NCI-H2029 (cell line): ENCODE measurements around the gene THOC1.

Experiments
- DNase-seq: peaks from one replicate; lab custom pipeline; 2025; lab: John Stamatoyannopoulos, UW

THOC1 gene

GRCh38 chr18:215448-216010, 52.3 kb downstream of the THOC1 start:
- no peak for DNase-seq

GRCh38 chr18:213966-214365, 53.9 kb downstream of the THOC1 start:
- no peak for DNase-seq

GRCh38 chr18:213505-213904, 54.3 kb downstream of the THOC1 start:
- DNase-seq = no peak

- no peak for DNase-seq
Observed at GRCh38 chr18:212780-213179, 55.1 kb downstream of the THOC1 start.

- DNase-seq = no peak
Observed at GRCh38 chr18:211582-211981, 56.3 kb downstream of the THOC1 start.

- DNase-seq = no peak
Observed at GRCh38 chr18:210733-211132, 57.1 kb downstream of the THOC1 start.

GRCh38 chr18:210075-210474, 57.8 kb downstream of the THOC1 start:
- no peak for DNase-seq

- DNase-seq = peak; percentile 37
Observed at GRCh38 chr18:199768-200167, 68.1 kb downstream of the THOC1 start.

- no peak for DNase-seq
Observed at GRCh38 chr18:199214-199613, 68.6 kb downstream of the THOC1 start.

GRCh38 chr18:195651-196050, 72.2 kb downstream of the THOC1 start:
- no peak for DNase-seq

GRCh38 chr18:192801-193200, 75.0 kb downstream of the THOC1 start:
- DNase-seq = no peak

GRCh38 chr18:191725-192124, 76.1 kb downstream of the THOC1 start:
- no peak for DNase-seq

GRCh38 chr18:189254-189653, 78.6 kb downstream of the THOC1 start:
- DNase-seq = no peak

- no peak for DNase-seq
Observed at GRCh38 chr18:183769-184168, 84.1 kb downstream of the THOC1 start.

- no peak for DNase-seq
Observed at GRCh38 chr18:181711-182110, 86.1 kb downstream of the THOC1 start.

- no peak for DNase-seq
Observed at GRCh38 chr18:179499-179898, 88.3 kb downstream of the THOC1 start.

GRCh38 chr18:172361-172760, 95.5 kb downstream of the THOC1 start:
- DNase-seq = no peak
